Occipital lobe (tissue), 3 donors: Measurements from ENCODE around the gene VSTM5. TPM values are rescaled to one million over a fixed set of nuclear protein-coding genes. Genes with fewer than 3 reads are reported as not detected.
"Not testable (repeated sequence)": the region's sequence is repeated elsewhere in the genome, so short reads cannot be mapped to it uniquely, and the experiment has no call there.

Experiments used
- DNase-seq: peaks from one replicate; lab custom pipeline; 2025; lab: John Stamatoyannopoulos, UW
- small RNA-seq: library from RNA; depleted of rRNA; stranded (forward); fragments of <200 nt; gene quantifications from one replicate; pipeline ENCODE3, GENCODE V24; 2014
- total RNA-seq: library from RNA; depleted of rRNA; stranded (reverse); fragments of >200 nt; gene quantifications from one replicate; pipeline ENCODE4 v1.2.3, GENCODE V29; 2014

Gene VSTM5
- total RNA-seq, 1 donor from 2014 or later = 1.1 TPM

DNA sequence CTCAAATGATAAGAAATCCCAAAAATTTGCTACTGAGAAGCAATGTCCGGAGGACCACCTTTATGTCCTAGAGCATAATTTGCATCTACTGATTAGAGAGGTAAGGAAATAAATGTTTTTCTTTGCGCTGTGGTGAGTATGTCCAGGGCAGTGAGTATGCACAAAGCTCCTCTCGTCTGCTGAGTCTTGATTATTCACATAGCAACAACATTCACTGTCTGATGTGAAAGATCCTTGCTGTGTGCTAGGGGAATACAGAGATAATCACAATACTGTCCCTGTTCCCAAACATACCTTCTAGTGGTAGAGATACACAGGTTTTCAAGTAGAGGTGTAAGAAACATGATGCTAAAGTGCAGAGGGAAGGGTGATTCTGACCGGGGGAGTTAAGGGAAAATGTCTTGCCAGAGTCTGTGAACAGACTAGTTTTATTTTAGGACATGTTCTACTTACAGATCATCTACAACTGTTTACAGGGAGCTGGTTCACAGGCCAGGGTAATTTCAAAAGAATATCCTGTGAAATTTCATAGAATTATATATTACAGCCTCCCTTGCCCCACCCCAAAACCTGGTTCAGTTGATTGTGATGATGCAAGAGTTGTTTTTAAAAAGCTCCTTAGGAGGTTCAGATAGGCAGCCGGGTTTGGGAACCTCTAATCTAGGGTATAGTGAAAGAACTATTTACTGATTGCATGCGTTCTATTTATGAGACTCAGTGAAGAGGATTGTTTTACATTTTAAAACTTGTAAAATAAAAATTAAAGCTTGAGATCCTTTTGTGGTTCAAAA is 53.8 kb downstream of the VSTM5 start:
- DNase-seq = no peak

GRCh38 chr11:93791493-93791892 is 58.9 kb downstream of the VSTM5 start:
- DNase-seq = no peak

- no peak for DNase-seq
Observed at GRCh38 chr11:93784935-93785360, 65.5 kb downstream of the VSTM5 start.

DNA sequence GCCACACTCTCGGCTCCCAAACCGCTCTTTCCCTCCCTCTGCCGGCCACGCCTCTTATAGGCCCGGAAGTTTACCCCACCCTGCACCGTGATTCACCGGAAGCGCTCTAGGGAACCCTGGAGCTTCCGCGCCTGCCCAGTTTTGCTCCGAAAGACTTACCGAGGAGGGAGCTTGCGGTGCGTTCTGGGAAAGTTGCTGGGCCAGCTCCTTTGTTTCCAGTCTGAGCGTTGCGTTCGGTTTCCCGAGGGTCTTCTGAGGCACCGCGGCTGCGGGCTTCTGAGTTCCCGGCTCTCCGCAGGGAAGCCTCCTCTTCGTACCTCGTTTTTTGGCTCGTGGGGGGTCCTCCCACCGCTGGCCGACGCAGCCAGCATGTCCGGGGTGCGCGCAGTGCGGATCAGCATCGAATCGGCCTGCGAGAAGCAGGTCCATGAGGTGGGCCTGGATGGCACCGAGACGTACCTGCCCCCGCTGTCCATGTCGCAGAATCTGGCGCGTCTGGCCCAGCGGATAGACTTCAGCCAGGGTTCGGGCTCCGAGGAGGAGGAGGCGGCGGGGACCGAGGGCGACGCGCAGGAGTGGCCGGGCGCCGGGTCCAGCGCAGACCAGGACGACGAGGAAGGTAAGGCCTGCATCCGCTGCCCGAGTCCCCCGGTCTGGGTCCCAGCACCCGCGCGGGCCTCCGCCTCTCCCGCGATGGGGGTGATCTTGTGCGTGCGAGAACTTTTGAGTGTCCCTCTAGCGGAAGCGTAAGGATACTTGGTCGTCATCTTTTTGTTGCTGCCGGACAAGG is 66.1 kb downstream of the VSTM5 start, which contains the start of gene MED17:
Gene MED17 (plus strand): TSS at position 138 of the 790 bp plus-strand sequence. CDS start 232 bp downstream, at position 370.
- peak; percentile 91 for DNase-seq

DNA sequence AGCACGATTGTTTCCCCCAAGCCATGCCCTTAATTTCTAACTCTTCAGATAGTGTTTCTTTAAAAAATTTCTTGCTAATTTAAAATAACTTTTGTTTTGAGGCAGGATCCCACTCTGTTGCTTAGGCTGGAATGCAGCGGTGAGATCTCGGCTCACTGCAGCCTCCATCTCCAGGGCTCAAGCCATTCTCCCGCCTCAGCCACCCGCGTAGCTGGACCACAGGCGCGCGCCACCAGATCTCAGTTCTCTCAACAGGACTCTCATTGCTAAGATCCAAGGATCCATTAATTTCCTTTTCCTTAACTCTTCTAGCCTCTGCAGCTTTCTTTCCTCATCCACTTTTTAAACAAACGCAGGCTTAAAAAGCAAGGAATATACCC is 66.7 kb downstream of the VSTM5 start:
- no peak for DNase-seq

GRCh38 chr11:93783362-93783761 is 67.1 kb downstream of the VSTM5 start:
- DNase-seq = no peak

DNA sequence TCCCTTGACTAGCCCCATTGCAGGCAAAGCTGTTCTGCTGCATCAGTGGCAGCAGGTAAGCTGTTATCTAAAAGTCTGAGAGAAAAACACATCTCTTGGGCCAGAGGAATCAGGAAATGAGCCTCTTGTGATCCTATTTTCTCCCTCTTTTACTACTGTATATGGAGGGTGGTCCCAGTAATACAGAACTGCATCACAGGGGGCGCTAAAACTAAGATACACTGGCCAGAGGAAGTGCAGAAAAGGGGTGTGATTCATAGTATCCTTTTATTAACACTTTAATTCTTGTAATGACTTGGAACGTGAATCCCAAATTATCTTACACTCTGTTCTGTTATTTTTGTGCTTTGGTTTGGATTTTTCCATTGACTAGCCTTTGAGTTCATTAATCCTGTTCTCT is 75.1 kb downstream of the VSTM5 start:
- no peak for DNase-seq

GRCh38 chr11:93774560-93774959 is 75.9 kb downstream of the VSTM5 start:
- DNase-seq = not testable (repeated sequence)

DNA sequence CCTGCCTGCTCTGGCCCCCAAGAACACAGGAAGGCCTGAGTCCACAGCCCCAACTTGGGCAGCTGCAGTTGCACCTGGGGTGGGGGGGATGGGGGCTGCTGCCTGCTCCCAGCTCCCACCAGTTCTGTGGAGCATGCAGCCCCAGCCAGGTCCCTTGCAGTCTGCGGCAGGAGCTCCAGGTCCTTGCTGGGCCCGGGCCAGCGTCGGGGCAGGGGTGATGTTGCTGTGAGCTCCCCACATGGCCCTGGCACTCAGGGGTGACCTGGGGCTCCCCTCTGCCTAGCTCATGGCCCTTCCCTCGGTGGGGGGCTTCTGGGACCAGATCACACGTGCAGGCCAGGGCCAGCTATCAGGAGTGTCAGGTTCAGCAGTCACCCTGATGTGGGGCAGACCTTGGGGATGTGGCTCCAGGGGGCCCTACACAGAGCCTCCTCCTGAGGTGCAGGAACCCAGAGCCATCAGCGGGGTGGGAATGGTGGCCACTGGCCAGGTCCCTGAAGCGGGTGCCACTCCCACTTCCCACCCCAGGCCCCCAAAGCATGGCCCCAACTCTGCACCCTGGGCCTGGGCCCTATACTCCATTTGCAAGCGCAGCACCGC is 76.7 kb downstream of the VSTM5 start:
- DNase-seq = no peak

DNA sequence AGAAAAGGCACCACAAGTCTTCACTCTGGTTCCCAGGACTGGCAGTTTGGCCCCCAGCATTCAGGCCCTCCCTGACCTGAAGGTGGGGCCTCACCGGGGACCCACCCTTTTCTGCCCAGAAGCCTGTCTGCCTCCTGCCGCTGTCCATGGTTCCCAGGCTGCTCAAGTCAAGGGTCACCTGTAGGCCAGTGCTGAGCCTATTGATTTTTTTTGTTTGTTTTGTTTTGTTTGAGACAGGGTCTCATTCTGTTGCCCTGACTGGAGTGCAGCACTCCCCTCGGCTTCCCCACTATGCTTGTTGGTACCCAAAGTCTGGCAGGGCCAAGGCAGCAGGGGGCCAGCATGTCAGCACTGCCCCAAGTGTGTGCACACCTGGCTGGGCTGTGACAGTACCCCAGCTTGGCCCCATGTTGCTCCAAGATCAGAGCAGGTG is 77.4 kb downstream of the VSTM5 start:
- no peak for DNase-seq

- DNase-seq = no peak
Observed at GRCh38 chr11:93772123-93772522, 78.3 kb downstream of the VSTM5 start.

DNA sequence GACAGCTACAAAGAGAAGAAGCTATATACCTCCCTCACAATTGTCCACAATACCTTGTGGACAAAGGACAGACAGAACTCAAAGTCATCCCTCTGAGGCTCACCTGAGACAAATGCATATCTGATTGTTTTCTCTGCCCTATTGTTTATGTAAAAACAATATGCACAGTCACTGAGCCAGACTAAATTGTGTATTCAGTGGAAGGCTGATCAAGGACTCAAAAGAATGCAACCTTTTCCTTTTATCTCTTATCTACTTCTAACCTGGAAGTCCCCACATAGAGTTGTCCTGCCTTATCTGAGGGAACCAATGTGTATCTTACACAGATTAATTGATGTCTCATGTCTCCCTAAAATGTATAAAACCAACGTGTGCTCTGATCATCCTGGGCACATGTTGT is 80.3 kb downstream of the VSTM5 start:
- no peak for DNase-seq

Small RNA genes within 50 kb of the gene (small RNA-seq; reads per million reads assigned to genes)
- not detected for gene RF00019

Other genes with a start within 250 kb of the VSTM5 start
- 42.4 TPM for gene CEP295, start 188.9 kb downstream of the VSTM5 start, total RNA-seq
- 157 TPM for gene TAF1D, start 109.1 kb downstream of the VSTM5 start, total RNA-seq
- 39.6 TPM for gene C11orf54, start 108.9 kb downstream of the VSTM5 start, total RNA-seq
- 78.0 TPM for gene MED17, start 66.3 kb downstream of the VSTM5 start, total RNA-seq
- not detected for gene HEPHL1, start 170.7 kb upstream of the VSTM5 start, total RNA-seq